ENCODE data around the gene TIMM8B. TPM values are rescaled to one million over a fixed set of nuclear protein-coding genes. Genes with fewer than 3 reads are reported as not detected.

The TIMM8B gene
- total RNA-seq, 1 experiment from 2014 or later, result 147 TPM

DNA sequence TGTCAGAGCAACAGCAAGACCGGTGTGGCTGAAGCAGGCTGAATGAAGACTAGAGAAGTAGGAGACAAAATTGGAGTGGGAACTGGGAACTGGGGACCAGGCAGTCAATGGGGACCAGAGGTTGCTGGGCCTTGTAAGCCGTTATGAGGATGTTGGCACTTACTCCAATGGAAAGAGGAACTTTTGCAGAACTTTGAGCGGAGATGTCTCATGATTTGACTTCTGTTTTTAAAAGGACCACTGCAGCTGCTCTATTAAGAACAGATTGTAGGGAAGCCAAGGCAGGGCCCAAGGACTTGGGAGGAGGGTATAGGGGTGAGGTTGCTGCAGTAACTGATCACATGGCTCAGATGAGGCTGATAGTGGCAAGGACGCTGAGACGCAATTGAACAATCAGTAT, 43.1 kb upstream of the TIMM8B start:
- no peak for DNase-seq
- no peaks in the 10 kb centered on the region for H3K27me3 Mint-ChIP-seq (ENCODE audit: insufficient read depth, unreplicated experiment)
- no peaks in the 10 kb centered on the region for H3K9me3 Mint-ChIP-seq (ENCODE audit: unreplicated experiment)
- no peaks in the 10 kb centered on the region for H3K27me3 ChIP-seq (replicated peaks; ENCODE audit: control insufficient read depth, insufficient read depth, low read length)
- no peaks in the 10 kb centered on the region for H3K9me3 ChIP-seq
- no peaks in the 10 kb centered on the region for H3K36me3 ChIP-seq (ENCODE audit: control insufficient read depth, insufficient read depth, low read length)
- no peaks in the 10 kb centered on the region for H3K4me1 Mint-ChIP-seq (ENCODE audit: low read depth, unreplicated experiment)
- no peak overlapping the region for H3K27ac Mint-ChIP-seq (ENCODE audit: unreplicated experiment)
- no TSS peak for BruUV-seq (replicated peaks)
- no peaks in the 10 kb centered on the region for H3K4me1 ChIP-seq
- no peak overlapping the region for H3K4me3 Mint-ChIP-seq (ENCODE audit: unreplicated experiment)
- no peak overlapping the region for H3K4me3 ChIP-seq (ENCODE audit: low read depth, low read length)
- intact Hi-C loops (cut with micrococcal nuclease; ENCODE audit: unreplicated experiment), result no loop called here
- POLR2A ChIA-PET, result no interaction called here
- CTCF ChIA-PET, result interaction anchor here (0.5 kb wide), 1 partner anchor 1148 kb away, joined by 3 read pairs; no protein-coding TSS in a partner anchor
- H3K36me3 Mint-ChIP-seq (ENCODE audit: insufficient read depth, unreplicated experiment), result peaks cover 5% of the 10 kb centered on the region
- TF ChIP-seq, protein P1, sequence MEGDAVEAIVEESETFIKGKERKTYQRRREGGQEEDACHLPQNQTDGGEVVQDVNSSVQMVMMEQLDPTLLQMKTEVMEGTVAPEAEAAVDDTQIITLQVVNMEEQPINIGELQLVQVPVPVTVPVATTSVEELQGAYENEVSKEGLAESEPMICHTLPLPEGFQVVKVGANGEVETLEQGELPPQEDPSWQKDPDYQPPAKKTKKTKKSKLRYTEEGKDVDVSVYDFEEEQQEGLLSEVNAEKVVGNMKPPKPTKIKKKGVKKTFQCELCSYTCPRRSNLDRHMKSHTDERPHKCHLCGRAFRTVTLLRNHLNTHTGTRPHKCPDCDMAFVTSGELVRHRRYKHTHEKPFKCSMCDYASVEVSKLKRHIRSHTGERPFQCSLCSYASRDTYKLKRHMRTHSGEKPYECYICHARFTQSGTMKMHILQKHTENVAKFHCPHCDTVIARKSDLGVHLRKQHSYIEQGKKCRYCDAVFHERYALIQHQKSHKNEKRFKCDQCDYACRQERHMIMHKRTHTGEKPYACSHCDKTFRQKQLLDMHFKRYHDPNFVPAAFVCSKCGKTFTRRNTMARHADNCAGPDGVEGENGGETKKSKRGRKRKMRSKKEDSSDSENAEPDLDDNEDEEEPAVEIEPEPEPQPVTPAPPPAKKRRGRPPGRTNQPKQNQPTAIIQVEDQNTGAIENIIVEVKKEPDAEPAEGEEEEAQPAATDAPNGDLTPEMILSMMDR (IDR thresholded peaks at IDR 0.05; ENCODE audit: insufficient read depth in 1 of 2, low read depth in 1 of 2, low read length in 1 of 2, severe bottlenecking in 1 of 2, unreplicated experiment in 1 of 2), result no peak

DNA sequence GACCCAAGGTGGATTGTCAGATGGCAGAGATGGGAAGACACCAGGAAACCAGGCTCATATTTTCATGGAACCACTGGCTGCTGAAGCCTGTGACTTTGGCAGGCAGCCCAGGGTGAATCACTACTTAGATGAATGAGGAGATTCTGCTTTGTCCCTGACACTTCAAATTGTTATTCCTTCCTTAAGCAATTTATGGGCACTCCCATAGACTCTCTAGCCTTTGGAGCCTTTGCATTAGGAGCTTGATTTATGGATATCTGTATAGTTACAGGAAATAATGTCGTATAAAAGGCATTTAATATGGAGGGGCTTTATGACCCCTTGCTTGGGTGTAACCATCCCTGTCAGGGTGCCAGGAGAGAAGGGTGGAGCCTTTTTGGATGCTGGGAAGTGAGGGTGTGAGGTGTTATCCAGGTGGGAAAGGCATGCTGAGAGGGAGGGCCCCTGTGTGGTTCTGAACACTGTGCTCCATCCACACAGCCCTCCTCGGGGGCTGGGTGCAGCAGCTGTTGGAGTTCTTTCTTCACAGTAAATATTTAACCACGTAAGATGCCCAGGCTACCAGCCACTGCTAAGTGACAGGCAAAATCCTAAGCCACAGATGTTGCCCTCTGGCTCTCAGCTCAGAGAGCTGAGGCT, 42.0 kb upstream of the TIMM8B start:
- DNase-seq, result no peak
- TF ChIP-seq, protein P1 (IDR thresholded peaks at IDR 0.05; ENCODE audit: insufficient read depth in 1 of 2, low read depth in 1 of 2, low read length in 1 of 2, severe bottlenecking in 1 of 2, unreplicated experiment in 1 of 2), result no peak
- no peak overlapping the region for H3K4me3 ChIP-seq (ENCODE audit: low read depth, low read length)
- POLR2A ChIA-PET, result no interaction called here
- Mint-ChIP-seq H3K36me3 (ENCODE audit: insufficient read depth, unreplicated experiment) (peaks cover 5% of the 10 kb centered on the region), H3K27ac (ENCODE audit: unreplicated experiment) (no peak overlapping the region), H3K27me3 (ENCODE audit: insufficient read depth, unreplicated experiment) (no peaks in the 10 kb centered on the region), H3K4me1 (ENCODE audit: low read depth, unreplicated experiment) (no peaks in the 10 kb centered on the region), H3K9me3 (ENCODE audit: unreplicated experiment) (no peaks in the 10 kb centered on the region), H3K4me3 (ENCODE audit: unreplicated experiment) (no peak overlapping the region)
- BruUV-seq (replicated peaks), result no TSS peak
- intact Hi-C loops (cut with micrococcal nuclease; ENCODE audit: unreplicated experiment), result no loop called here
- CTCF ChIA-PET, result no interaction called here
- no peaks in the 10 kb centered on the region for H3K36me3 ChIP-seq (ENCODE audit: control insufficient read depth, insufficient read depth, low read length)
- H3K4me1 ChIP-seq, result no peaks in the 10 kb centered on the region
- no peaks in the 10 kb centered on the region for H3K9me3 ChIP-seq
- H3K27me3 ChIP-seq (replicated peaks; ENCODE audit: control insufficient read depth, insufficient read depth, low read length), result no peaks in the 10 kb centered on the region

DNA sequence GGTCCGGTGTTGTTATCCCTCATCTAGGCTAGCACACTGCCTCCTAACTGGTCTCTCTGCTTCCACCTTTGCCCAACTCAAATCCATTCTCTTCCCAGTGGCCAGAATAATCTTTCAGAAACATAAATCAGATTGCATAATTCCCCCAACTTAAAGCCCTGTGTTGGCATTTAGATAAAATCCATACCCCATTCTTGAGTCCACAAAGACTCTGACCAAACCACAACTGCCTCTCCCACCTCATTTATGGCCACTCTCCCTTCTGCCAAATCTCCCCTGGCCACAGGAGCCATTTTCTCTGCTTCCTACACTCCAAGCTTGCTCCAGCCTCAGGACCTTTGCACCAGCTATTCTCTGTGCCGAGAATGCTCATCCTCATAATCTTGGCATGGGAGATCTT, 40.5 kb upstream of the TIMM8B start:
- no peaks in the 10 kb centered on the region for H3K36me3 ChIP-seq (ENCODE audit: control insufficient read depth, insufficient read depth, low read length)
- Mint-ChIP-seq H3K27me3 (ENCODE audit: insufficient read depth, unreplicated experiment) (no peaks in the 10 kb centered on the region), H3K36me3 (ENCODE audit: insufficient read depth, unreplicated experiment) (peaks cover 5% of the 10 kb centered on the region), H3K27ac (ENCODE audit: unreplicated experiment) (no peak overlapping the region), H3K4me3 (ENCODE audit: unreplicated experiment) (no peak overlapping the region), H3K9me3 (ENCODE audit: unreplicated experiment) (no peaks in the 10 kb centered on the region), H3K4me1 (ENCODE audit: low read depth, unreplicated experiment) (no peaks in the 10 kb centered on the region)
- BruUV-seq (replicated peaks), result no TSS peak
- ChIA-PET CTCF (no interaction called here), POLR2A (no interaction called here)
- H3K4me1 ChIP-seq, result no peaks in the 10 kb centered on the region
- TF ChIP-seq, protein P1 (IDR thresholded peaks at IDR 0.05; ENCODE audit: insufficient read depth in 1 of 2, low read depth in 1 of 2, low read length in 1 of 2, severe bottlenecking in 1 of 2, unreplicated experiment in 1 of 2), result no peak
- intact Hi-C loops (cut with micrococcal nuclease; ENCODE audit: unreplicated experiment), result no loop called here
- no peak for DNase-seq
- H3K9me3 ChIP-seq, result no peaks in the 10 kb centered on the region
- no peak overlapping the region for H3K4me3 ChIP-seq (ENCODE audit: low read depth, low read length)
- H3K27me3 ChIP-seq (replicated peaks; ENCODE audit: control insufficient read depth, insufficient read depth, low read length), result no peaks in the 10 kb centered on the region

Measured in Caco-2 (cell line).